IMR-90 (cell line): Measurements from ENCODE around the gene METTL4. TPM values are rescaled to one million over a fixed set of nuclear protein-coding genes. Genes with fewer than 3 reads are reported as not detected.

Source experiments
- ATAC-seq: fragments of 200-7000 bp; cut with Tn5 transposase; 2 replicates; pipeline ENCODE4 v1.9.1; 2020; ENCODE audit warnings: low read depth, mild to moderate bottlenecking, moderate library complexity
- BruUV-seq: library from RNA; stranded (reverse); fragments of 400-500 nt; replicated peaks from 2 replicates; lab custom pipeline; 2021; lab: Mats Ljungman, UMichigan
- CTCF ChIA-PET: fragments of 300-600 bp; formaldehyde crosslinking; extraction: SDS; loops from one replicate; lab custom pipeline; 2021; ENCODE audit warnings: antibody characterized with exemption; lab: Yijun Ruan, JAX
- POLR2A ChIA-PET: fragments of 300-600 bp; sonication (Branson Sonifier 250); formaldehyde crosslinking; loops from one replicate; lab custom pipeline; 2022; ENCODE audit warnings: antibody characterized with exemption; ENCODE audit not compliant: unreplicated experiment; lab: Charles Lee
- DNase-seq: peaks from one replicate; pipeline ENCODE4 v3.0.0; 2013
- H2AFZ ChIP-seq: replicated peaks from 2 replicates; pipeline ENCODE3; 2013; ENCODE audit warnings: low read length, mild to moderate bottlenecking; ENCODE audit not compliant: poor library complexity
- H2AK5ac ChIP-seq: 2 replicates; pipeline ENCODE4 v1.6.1; 2013; ENCODE audit warnings: low read depth, low read length, inconsistent platforms
- H2AK9ac ChIP-seq: replicated peaks from 2 replicates; pipeline ENCODE3; 2013; ENCODE audit warnings: mild to moderate bottlenecking, low read depth, low read length, moderate library complexity; ENCODE audit not compliant: poor library complexity
- H2BK120ac ChIP-seq: 2 replicates; pipeline ENCODE4 v1.6.1; 2013; ENCODE audit warnings: low read depth, low read length, inconsistent platforms
- H2BK15ac ChIP-seq: 3 replicates; pipeline ENCODE4 v1.6.1; 2013; ENCODE audit warnings: low read depth, low read length, inconsistent platforms
- H2BK20ac ChIP-seq: 2 replicates; pipeline ENCODE4 v1.6.1; 2013; ENCODE audit warnings: low read depth, mild to moderate bottlenecking, inconsistent platforms, low read length, moderate library complexity
- H2BK5ac ChIP-seq: 2 replicates; pipeline ENCODE4 v1.6.1; 2013; ENCODE audit warnings: mild to moderate bottlenecking, low read depth, low read length, inconsistent platforms; ENCODE audit not compliant: poor library complexity, severe bottlenecking
- H3K14ac ChIP-seq: replicated peaks from 2 replicates; pipeline ENCODE4 v1.6.1; 2013; ENCODE audit warnings: low read depth, low read length, inconsistent platforms
- H3K18ac ChIP-seq: 2 replicates; pipeline ENCODE4 v1.6.1; 2013; ENCODE audit warnings: low read depth, low read length, control low read depth
- H3K23ac ChIP-seq: 2 replicates; pipeline ENCODE4 v1.6.1; 2013; ENCODE audit warnings: low read depth, low read length, inconsistent platforms
- H3K27ac ChIP-seq: 2 replicates; pipeline ENCODE4 v1.5.1; 2013; ENCODE audit warnings: mild to moderate bottlenecking, control low read depth, low read length; ENCODE audit not compliant: insufficient read depth
- H3K27me3 ChIP-seq: 2 replicates; pipeline ENCODE4 v1.6.1; 2013; ENCODE audit warnings: low read length; ENCODE audit not compliant: control insufficient read depth, insufficient read depth
- H3K36me3 ChIP-seq: 2 replicates; pipeline ENCODE4 v1.6.1; 2013; ENCODE audit warnings: low read length, mixed read lengths; ENCODE audit not compliant: control insufficient read depth, insufficient read depth
- H3K4ac ChIP-seq: 2 replicates; pipeline ENCODE4 v1.6.1; 2013; ENCODE audit warnings: low read depth, low read length, inconsistent platforms
- H3K4me1 ChIP-seq: 2 replicates; pipeline ENCODE4 v1.6.1; 2013; ENCODE audit warnings: low read length, mixed read lengths; ENCODE audit not compliant: control insufficient read depth, insufficient read depth
- H3K4me2 ChIP-seq: 2 replicates; pipeline ENCODE4 v1.6.1; 2013; ENCODE audit warnings: low read depth, mild to moderate bottlenecking, control low read depth, low read length, moderate library complexity
- H3K4me3 ChIP-seq: 2 replicates; pipeline ENCODE4 v1.5.1; 2013; ENCODE audit warnings: low read depth, mild to moderate bottlenecking, control low read depth, low read length, moderate library complexity; ENCODE audit not compliant: insufficient read depth
- H3K56ac ChIP-seq: 2 replicates; pipeline ENCODE4 v1.6.1; 2013; ENCODE audit warnings: low read length, inconsistent platforms; ENCODE audit not compliant: insufficient read depth; ENCODE audit errors: extremely low read depth
- H3K79me1 ChIP-seq, 2 experiments: 2 replicates each; pipeline ENCODE4 v1.6.1; 2013; ENCODE audit warnings: low read length in 2 of 2, inconsistent platforms in 1 of 2, low read depth in 1 of 2
- H3K9ac ChIP-seq: 2 replicates; pipeline ENCODE4 v1.6.1; 2013; ENCODE audit warnings: low read depth, low read length, control low read depth
- H3K9me1 ChIP-seq: 2 replicates; pipeline ENCODE4 v1.6.1; 2013; ENCODE audit warnings: low read length, inconsistent platforms; ENCODE audit not compliant: insufficient read depth
- H3K9me3 ChIP-seq: 2 replicates; pipeline ENCODE4 v1.6.1; 2013; ENCODE audit warnings: low read length; ENCODE audit not compliant: control insufficient read depth, insufficient read depth
- H4K20me1 ChIP-seq: 2 replicates; pipeline ENCODE4 v1.6.1; 2013; ENCODE audit warnings: low read length, inconsistent platforms; ENCODE audit not compliant: insufficient read depth
- H4K5ac ChIP-seq: 2 replicates; pipeline ENCODE4 v1.6.1; 2013; ENCODE audit warnings: mild to moderate bottlenecking, low read depth, low read length, control low read depth
- H4K8ac ChIP-seq, 2 experiments: 2 replicates each; pipeline ENCODE4 v1.6.1; 2013; ENCODE audit warnings: low read depth in 2 of 2, low read length in 2 of 2, control low read depth in 1 of 2, inconsistent platforms in 1 of 2
- H4K91ac ChIP-seq: 2 replicates; pipeline ENCODE4 v1.6.1; 2013; ENCODE audit warnings: low read depth, low read length, inconsistent platforms; ENCODE audit not compliant: insufficient read depth
- BHLHE40 ChIP-seq: fragments of 150-350 bp; IDR thresholded peaks from 2 replicates; pipeline ENCODE4 v1.6.1; 2016; ENCODE audit warnings: mild to moderate bottlenecking, low read depth, low read length
- CHD1 ChIP-seq: IDR thresholded peaks from 2 replicates; pipeline ENCODE4 v1.6.1; 2012; ENCODE audit warnings: low read depth, low read length, improper control_type of control experiment
- CTCF ChIP-seq: conservative IDR thresholded peaks from 2 replicates; pipeline ENCODE4 v1.5.1; 2012; ENCODE audit warnings: mild to moderate bottlenecking, low read depth, low read length, improper control_type of control experiment
- ELK1 ChIP-seq: fragments of 150-350 bp; IDR thresholded peaks from 2 replicates; pipeline ENCODE4 v1.6.1; 2016; ENCODE audit warnings: low read depth, mild to moderate bottlenecking, low read length, moderate library complexity, borderline replicate concordance
- MAZ ChIP-seq: IDR thresholded peaks from 2 replicates; pipeline ENCODE4 v1.6.1; 2012; ENCODE audit warnings: low read depth, mild to moderate bottlenecking, low read length, improper control_type of control experiment, moderate library complexity, borderline replicate concordance
- NFE2L2 ChIP-seq: fragments of 150-350 bp; IDR thresholded peaks from 2 replicates; pipeline ENCODE4 v1.6.1; 2016; ENCODE audit warnings: low read depth, mild to moderate bottlenecking, low read length
- RAD21 ChIP-seq: IDR thresholded peaks from 2 replicates; pipeline ENCODE4 v1.6.1; 2012; ENCODE audit warnings: low read length, improper control_type of control experiment
- RCOR1 ChIP-seq: IDR thresholded peaks from 2 replicates; pipeline ENCODE4 v1.6.1; 2012; ENCODE audit warnings: mild to moderate bottlenecking, low read length, improper control_type of control experiment; ENCODE audit not compliant: insufficient replicate concordance
- WGBS, 2 experiments: methylation state at CpG; one replicate each; pipeline versions ENCODE4 v1.1.5 to v1.1.7; 2013; ENCODE audit warnings: missing lambda C conversion rate in 2 of 2; ENCODE audit not compliant: insufficient read length in 1 of 2; ENCODE audit errors: extremely low coverage in 2 of 2; 5-methylcytosine and 5-hydroxymethylcytosine counted together
- dilution Hi-C: fragments of 300-500 bp; cut with HindIII; formaldehyde crosslinking; loops from one replicate; pipeline ENCODE4 v1.14.3; 2018; ENCODE audit warnings: low sequenced_read_pairs; ENCODE audit not compliant: unreplicated experiment
- in situ Hi-C: fragments of 300-500 bp; cut with MboI; formaldehyde crosslinking; loops from 3 replicates; pipeline ENCODE4 v1.14.3; 2019; ENCODE audit warnings: low sequenced_read_pairs, inconsistent platforms, mixed read lengths
- intact Hi-C: fragments of 100-400 bp; cut with micrococcal nuclease; formaldehyde crosslinking; loops from 2 replicates; pipeline ENCODE4 v1.10.0; 2022
- polyA plus RNA-seq, 3 experiments: library from polyadenylated mRNA; depleted of rRNA; stranded (reverse); fragments of >200 nt; gene quantifications; 2 replicates each; pipeline ENCODE4 v1.2.3, GENCODE V29; 2012; ENCODE audit warnings: low replicate concordance in 1 of 3
- total RNA-seq: library from RNA; depleted of rRNA; stranded (reverse); fragments of >200 nt; gene quantifications from 2 replicates; pipeline ENCODE4 v1.2.3, GENCODE V29; 2012

Gene METTL4
- total and polyA plus RNA-seq, 2 of the 4 experiments (the other 2 are of a cell fraction), result 4.9 to 5.4 TPM

GRCh38 chr18:2617401-2617998 lies 46.2 kb upstream of the METTL4 start:
- no peaks in the 10 kb centered on the region; a peak in 1 of 4 replicates for H3K79me1 ChIP-seq
- no peak overlapping the region for H3K18ac ChIP-seq
- H2AK5ac ChIP-seq, result no peak overlapping the region
- CTCF ChIA-PET, result interaction anchor here (0.6 kb wide), 1 partner anchor 38 kb away, joined by 3 read pairs; no protein-coding TSS in a partner anchor
- no peaks in the 10 kb centered on the region for H3K27me3 ChIP-seq
- in situ Hi-C loops (no loop called here), intact Hi-C loops (no loop called here), dilution Hi-C loops (no loop called here)
- no CpG with 5 or more reads among the region's 4 CpGs for WGBS, 2 experiments
- peak; percentile 32; the same call in 1 of the 2 replicates for ATAC-seq
- no peak overlapping the region for H2BK120ac ChIP-seq
- no peak overlapping the region for H3K9ac ChIP-seq
- H2AK9ac ChIP-seq, result no peak overlapping the region
- no peak for DNase-seq
- no peaks in the 10 kb centered on the region for H3K9me1 ChIP-seq
- H3K23ac ChIP-seq, result no peak overlapping the region
- H4K20me1 ChIP-seq, result no peaks in the 10 kb centered on the region
- no peak overlapping the region for H3K56ac ChIP-seq
- H3K4me3 ChIP-seq, result no peak overlapping the region
- no peak overlapping the region for H2AFZ ChIP-seq
- no peak overlapping the region for H3K4me2 ChIP-seq
- peaks cover 2% of the 10 kb centered on the region for H3K36me3 ChIP-seq
- no peak overlapping the region for H2BK5ac ChIP-seq
- no TSS peak for BruUV-seq
- no peaks in the 10 kb centered on the region for H3K4me1 ChIP-seq
- H3K27ac ChIP-seq, result no peak overlapping the region
- no peak overlapping the region for H4K5ac ChIP-seq
- POLR2A ChIA-PET, result no interaction called here
- no peak overlapping the region for H3K14ac ChIP-seq
- H3K9me3 ChIP-seq, result no peaks in the 10 kb centered on the region
- no peak overlapping the region for H4K8ac ChIP-seq
- no peak overlapping the region for H4K91ac ChIP-seq
- H2BK15ac ChIP-seq, result no peak overlapping the region
- H3K4ac ChIP-seq, result no peak overlapping the region
- no peak overlapping the region for H2BK20ac ChIP-seq
- TF ChIP-seq RCOR1 (no peak), ELK1 (no peak), RAD21 (no peak), CTCF (no peak), BHLHE40 (no peak), NFE2L2 (no peak), MAZ (no peak), CHD1 (no peak)
